Renal cortex interstitium (tissue), 11 donors: ENCODE results near the gene LCAT. TPM values are rescaled to one million over a fixed set of nuclear protein-coding genes. Genes with fewer than 3 reads are reported as not detected.
"Not testable (repeated sequence)": the region's sequence is repeated elsewhere in the genome, so short reads cannot be mapped to it uniquely, and the experiment has no call there.

Source experiments
- DNase-seq, 11 donors: peaks; one replicate each; pipeline ENCODE4 v3.0.0-alpha.2; 2013; ENCODE audit warnings: low read depth in 9 of 11, low spot score in 4 of 11; ENCODE audit errors: extremely low read depth in 1 of 11
- polyA plus RNA-seq, 3 donors: library from polyadenylated mRNA; unstranded; fragments of 120-200 nt; gene quantifications; one replicate each; pipeline ENCODE4 v1.2.1, GENCODE V29; 2013; ENCODE audit not compliant: insufficient read length in 3 of 3

Gene LCAT
- polyA plus RNA-seq, 3 donors: 16.1 to 29.5 (median 21.2) TPM

DNA sequence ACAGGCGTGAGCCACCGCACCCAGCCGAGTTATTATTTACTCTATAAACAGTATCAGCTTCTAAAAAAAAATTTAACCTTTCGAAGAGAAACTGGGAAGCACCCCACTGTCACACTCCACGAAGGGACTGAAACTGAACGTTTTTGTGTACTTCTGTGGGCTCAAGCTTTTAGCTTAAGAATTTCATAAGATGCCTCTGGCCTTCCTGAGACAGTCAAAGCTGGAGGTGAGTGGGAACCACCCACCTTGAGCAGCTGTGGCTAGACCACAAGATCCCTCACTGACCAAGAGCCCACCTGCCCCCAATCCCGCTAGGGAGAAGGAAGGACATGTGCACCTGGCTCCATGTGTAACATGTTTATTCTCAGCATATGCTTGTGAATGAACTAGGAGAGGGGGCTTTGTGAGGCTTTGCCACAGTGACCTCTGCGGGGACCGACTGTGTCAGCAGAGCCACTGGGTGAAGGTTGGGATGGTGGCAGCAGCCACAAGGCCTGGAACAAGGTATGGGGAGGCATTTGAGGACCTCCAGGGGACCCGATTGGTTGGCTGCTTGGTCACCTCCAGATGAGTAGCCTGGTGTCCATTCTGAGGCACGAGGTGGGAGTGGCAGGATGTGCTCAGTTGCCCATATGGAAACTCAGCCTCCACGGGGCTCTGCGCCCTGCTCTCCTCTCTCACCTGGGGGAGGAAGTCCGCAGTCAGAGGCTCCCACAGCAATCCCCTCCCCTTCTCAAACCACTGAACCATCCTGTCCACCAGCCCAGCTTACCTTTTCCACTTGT is 31.6 kb upstream of the LCAT start:
- no peak for DNase-seq

DNA sequence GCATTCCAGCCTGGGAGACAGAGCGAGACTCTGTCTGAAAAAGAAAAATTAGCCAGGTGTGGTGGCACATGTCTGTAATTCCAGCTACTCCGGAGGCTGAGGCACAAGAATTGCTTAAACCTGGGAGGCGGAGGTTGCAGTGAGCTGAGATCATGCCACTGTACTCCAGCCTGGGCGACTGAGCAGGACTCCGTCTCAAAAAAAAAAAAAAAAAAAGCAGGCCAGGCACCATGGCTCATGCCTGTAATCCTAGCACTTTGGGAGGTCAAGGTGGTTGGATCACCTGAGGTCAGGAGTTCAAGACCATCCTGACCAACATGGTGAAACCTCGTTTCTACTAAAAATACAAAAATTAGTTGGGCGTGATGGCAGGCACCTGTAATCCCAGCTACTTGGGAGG is 28.4 kb upstream of the LCAT start:
- DNase-seq: not testable (repeated sequence)

DNA sequence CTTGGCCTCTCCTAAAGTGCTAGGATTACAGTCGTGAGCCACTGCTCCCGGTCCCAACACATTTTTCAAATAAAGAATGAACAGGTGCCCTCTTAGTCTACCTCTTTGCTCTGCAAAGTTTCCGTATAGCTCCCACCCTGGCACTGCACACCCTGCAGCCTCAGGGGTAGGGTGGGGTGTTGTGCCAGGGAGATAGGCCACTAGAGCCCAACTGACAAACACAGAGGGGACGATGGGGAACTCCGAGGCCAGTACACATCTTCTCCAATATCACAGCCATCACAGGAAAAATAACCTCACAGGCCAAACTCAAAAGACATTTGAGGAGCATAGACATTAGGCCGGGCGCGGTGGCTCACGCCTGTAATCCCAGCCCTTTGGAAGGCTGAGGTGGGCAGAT is 27.2 kb upstream of the LCAT start:
- DNase-seq: no peak

DNA sequence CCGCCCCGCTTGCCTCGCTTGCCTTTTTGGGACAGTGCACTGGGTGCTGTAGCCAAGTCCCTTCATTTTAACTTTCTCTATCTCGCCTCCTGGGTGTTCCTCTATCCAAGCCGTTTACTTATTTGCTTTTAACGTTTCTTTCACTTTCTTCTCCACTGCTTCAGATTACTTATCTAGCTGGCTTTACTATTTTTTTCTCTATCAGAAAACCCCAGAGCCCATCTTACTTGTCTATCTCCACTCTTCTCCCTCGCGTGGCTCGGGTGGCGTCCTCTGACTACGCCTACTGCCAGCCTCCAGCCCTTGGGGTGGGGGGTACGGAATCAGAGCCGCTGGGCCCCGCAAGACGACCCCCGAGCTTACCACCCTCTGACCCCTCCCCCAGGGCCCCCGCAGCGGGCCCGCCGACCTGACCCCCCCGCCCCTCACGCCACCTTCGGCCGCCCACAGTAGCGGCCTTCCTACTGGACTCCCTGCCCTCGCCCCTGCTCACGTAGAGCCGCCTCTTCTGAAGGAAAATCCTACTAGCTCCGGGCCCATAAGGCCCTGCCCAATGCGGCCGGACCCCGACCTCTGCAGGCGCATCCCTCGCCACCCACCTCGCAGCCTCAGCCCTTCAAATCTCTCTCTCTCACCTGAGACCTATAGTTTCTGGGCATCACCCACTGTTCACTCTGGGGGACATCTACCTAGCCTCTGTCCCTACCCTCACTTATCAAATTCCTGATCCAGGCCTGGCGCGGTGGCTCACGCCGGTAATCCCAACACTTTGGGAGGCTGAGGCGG is 25.5 kb upstream of the LCAT start:
- no peak for DNase-seq

DNA sequence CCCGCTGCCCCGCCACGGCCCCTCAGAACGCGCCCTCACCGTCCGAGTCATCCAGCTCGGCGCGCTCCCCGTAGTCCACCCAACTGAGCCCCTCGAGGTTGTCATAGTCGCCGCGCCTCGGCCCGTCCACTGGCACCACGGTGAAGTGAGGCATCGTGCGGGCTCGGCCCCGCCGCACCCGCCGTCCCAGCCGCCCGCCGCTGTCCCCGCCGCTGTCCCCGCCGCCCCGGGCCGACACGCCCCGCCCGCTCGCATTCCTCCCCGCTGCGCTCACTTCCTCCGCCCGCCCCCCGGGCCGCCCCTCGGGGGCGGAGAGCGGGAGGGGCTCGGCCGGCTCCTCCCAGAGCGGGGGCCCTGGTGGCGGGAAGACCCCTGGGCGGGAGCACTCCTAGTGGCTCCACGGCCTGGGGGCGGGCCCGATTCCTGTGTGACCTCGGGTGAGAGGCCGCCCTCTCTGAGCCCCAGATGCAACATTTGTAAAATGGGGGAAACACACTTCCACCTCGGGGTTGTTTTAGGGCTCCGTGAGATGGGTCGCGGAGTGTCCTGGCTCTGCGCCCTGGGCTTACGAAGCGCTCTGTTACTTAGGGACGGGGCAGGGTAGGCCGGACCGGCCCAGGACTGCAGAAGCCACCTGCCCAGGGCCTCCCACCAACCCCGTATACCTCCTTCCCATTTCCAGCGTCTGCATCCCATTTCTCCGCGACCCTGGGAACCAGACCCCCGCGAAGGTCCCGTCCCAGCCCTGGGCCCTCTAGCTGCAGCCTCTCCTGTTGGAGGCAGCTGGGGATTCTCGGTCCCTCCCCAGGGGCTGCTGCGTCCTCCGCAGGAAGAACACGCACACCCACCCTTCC is 24.7 kb upstream of the LCAT start, which contains the start of gene SLC12A4:
SLC12A4 (minus strand) TSS at position 238 of the 854 bp plus-strand sequence; CDS start at position 154, 84 bp downstream.
- peak; percentile 51 to 90 (median 85) for DNase-seq

DNA sequence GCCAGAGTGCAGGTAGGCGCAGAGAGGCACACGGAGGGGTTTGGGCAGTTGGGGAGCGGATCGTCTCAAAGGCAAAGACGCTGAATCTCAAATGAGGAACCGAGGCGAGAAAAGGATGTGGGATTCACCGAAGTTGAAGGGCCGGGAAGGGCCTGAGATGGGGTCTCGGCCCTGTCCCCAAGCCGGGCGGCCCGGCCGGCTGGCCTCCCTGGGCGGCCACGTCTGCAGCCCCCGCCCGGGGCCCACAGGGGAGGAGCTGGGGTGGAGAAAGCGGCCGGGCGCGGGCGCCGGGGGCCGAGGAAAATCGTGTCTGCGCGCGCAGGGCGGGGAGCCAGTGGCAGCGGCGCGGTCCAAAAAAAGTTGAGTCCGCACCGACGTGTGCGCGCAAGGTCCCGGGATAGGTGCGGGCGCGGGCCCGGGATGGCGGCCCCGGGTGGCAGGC is 24.1 kb upstream of the LCAT start:
- peak in 5 of 11 donors; percentile 3 to 39 (median 22) for DNase-seq

DNA sequence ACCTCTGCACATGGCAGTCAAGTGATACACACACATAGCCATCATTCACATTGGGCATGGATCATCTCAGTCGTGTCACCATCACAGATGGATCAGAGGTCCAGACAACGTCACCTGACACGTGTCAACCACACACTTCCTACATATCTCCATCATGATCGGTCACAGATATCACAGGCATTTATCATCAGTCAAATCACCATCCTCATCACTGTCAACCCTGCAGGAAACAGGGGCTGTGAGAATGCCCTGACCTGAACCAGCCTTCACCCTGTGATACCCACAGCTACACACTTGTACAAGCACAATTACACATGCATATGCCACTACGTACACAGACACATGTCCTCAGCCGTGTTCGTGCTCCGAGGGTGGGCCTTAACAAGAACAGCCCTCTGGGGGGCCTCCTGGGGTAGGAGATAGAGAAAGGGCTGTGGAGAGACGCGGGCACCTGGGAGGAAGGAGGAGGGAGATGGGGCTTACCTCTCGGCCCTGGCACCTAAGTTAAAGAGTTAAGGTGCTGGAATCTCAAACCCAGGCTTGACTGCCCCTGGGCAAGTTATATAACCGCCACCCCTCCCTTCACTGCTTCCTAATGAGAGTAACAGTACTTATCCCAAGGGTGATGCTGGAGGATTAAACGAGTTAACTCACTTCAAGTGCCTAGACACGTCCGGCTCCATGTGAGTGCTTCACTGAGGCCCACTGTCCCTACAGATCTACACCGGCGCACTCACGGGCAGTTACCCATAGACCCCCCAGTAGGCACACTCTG is 23.4 kb upstream of the LCAT start:
- peak in 2 of 11 donors; percentile 7 to 9 for DNase-seq

DNA sequence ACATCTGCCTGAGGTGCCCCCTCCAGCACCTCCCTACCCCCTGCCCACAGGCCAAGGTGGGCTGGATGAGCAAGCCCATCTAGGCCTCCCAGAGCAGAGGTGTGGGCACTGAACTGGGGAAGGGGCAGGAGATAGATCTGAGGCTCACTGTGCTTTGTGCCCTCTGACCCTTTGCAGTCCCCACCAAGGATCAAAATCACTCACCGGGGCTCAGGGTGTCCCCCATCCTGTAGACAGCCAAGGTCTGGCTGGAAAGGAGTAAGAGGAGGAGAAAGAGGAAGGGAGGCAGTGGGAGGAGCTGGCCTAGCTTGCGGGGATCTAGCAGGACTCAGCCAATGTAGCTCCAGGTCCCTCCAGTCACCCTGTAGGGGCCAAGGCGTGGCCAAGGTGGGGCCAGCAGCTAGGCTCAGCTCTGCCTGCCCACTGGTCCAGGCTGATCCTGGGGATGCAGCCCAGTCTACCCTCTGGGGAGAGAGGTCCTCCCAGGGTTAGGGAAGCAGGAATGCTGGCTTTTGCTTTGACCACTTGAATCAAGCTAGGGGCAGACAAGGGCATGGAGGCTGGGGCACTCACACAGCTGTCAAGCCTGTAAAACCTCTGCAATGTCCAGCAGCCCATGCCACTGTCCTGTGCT is 22.7 kb upstream of the LCAT start:
- DNase-seq: no peak

DNA sequence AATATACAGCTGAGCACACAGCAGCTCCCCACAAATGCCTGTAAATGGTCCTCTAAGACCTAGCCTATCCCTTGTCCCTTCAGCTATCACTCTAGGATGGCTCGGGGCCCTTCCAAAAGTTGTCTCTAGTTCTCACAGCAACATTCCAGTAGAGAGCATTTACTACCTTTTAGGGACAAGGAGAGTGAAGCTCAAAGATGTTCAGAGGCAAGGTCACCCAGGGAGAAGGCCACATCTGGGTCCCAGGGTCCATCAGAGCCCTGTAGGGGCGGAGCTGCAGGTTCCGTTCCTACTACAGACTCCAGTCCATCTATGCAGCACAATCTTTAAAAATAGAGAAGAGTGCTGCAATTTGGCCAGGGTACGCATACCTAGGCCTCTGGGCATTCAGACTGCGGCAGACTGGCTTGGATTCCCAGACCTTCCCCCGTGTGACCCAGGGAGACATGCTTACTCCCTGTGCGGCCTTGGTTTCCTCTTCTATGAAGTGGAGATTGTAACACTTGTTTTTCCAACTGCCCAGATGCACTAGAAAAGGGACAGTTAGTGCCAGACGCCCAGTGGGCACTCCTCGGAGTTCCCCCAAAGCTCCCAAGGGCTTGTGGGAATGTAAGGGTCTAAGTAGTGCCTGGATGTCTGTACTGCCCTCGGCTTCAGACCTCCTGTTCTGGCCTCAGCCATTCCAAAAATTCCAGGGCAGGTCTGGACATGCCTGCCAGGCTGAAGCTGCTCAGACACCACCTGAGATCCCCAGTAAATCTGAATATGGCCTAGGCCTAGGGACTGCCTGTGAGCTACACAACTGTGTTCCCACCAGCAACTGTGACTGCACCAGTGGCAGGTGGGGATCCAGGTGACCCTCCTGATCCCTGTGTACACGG is 22.0 kb upstream of the LCAT start:
- DNase-seq: no peak

DNA sequence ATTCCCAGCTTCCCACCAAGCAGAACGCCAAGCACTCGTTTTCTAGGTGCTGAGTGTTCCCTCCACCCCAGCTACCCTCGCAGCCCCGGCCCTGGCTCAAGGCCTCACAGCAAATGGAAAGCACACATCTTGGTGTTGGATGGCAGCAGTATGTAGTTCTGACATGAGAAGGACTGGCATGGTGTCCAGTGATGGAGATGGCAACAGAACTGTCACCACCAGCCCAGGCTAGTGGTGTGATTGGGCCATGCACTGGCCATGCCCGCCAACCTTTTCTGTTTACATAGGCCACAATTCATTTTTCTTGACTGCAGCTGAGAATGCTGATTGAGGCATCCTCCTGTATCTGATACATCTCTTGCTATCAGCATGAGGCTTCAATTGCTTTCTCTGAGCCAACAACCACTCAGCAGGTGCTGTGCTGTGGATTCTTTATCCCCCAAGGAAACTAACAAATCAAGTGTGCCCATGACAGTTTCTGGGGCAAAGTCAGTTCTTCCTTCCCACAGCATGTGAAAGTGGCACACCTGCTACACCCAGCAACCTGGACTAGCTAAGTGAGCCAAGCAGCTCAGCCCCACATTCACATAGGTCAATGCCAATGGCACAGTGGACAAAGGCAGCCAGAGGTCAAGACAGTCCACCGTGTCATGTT is 20.7 kb upstream of the LCAT start:
- DNase-seq: no peak

DNA sequence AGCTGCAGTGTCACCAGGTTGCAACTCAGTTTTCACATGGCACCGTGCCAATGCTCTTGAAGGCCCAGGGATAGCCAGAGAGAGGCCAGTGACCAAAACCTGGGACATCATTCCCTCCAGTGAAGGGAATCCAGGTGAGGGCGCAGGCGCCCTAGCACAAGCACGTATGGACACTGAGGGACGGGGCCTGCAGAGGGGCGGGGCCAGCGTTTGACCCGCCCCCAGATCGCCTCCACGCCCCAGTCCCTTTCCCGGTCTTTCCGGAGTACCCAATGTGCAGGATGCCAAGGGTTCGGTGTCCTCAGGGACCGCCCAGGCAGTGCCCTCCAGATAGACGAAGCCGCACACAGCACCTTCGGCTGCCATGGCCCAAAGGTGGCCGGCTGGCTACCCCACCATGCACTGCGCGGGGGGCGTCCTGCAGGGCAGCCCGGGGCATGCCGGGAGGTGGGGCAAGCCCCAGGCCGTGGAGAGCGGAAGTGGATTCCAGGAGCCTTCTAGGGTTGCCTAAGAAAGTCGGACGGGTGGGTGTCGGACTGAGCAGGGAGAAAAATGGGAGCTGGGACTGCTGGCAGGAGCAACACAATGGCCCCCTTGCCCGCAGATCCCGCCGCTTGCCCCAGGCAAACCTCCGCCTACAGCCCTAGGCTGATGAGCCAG is 19.9 kb upstream of the LCAT start:
- DNase-seq: peak in 1 of 11 donors; percentile 6

DNA sequence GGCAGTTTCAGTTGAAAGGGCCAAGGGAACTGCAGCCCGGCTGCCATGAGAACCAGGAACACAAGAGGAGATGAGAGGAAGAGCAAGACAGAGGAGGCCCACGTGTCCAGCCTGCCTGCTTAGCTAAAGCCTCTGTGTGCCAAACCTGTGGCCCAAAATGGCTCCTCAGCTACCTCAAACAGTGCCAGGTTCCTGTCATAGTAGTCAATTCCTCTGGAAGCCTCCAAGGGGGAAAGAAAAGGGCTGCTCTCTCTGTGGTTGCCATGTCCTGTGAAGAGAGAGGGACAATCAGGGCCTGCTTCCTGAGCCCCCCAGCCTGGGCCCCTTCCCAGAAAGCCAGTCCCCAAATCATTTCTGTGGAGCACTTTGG is 19.4 kb upstream of the LCAT start:
- DNase-seq: no peak

DNA sequence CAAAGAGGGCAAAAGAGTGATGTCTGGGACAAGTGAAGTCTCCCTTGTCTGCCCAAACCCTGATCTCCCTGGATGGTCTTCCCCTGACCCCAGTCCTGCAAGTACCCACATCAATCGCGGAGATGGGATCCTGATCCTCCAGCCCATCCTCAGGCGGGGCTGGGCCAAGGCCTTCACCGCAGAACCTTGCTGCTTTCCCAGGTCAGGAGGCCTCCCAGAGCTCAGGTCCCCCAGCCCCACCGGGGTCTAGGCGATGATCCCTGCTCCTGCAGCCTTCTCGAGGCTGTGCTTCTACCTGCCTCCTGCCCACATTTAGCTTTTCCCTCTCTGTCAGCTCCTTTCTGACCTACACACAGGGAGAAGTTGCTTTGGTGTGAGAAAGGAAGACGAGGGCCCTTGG is 18.2 kb upstream of the LCAT start:
- DNase-seq: no peak

DNA sequence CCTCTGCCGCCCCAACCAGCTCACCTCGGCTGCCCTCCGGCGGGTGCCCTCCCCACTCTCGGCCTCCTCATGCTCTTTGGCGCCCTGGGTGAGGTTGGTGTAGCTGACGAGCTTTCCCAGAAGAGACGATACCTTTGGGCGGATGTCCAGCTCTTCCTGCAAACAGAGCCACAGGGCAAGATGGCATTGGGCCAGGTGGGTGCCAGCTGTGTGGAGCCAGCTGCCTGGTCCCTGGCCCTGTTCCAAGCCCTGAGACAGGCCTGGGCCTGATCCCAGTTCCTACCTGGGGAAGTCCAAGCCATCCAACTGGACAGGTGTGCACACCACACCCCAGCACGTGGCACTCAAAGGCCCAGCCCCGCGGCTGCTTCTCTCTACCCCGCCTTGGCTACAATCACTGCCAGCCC is 17.6 kb upstream of the LCAT start:
- DNase-seq: no peak

DNA sequence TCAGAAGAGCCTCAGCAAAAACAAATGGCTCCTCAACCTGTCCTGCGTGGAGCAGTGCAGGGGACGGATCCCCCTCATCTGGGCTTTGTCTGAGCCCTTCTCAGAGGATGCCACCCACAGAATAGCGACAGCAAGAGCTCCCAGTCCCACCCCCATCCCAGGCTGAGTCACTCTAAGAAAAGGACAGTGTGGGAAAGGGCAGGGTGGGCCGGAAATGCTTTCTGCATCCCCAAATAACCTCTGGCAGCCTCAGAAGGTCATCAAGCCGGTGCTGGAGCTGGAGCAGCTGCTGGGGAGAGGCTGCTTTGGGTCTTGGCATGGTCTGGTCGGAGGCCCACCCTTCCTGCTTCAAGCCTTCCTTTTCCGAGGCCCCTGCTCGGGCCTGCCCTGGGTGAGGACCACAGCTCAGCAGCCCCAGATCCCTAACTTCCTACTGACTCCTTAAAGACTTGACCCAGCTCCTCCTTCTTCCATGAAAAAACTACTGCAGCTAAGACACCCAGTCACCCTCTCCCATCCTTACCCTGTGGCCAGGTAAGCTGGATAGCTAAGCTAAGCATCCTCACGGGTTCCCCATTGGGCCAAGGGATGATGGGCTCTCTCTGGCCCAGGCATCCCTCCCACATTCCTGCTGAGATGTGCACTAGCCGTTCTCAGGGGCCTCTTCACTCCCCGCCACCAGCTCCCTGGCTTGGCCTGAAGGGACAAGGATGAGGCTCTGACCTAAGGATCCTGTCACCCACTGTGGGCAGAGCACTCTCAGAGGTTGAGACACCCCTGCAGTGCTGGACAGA is 15.8 kb upstream of the LCAT start:
- no peak for DNase-seq

DNA sequence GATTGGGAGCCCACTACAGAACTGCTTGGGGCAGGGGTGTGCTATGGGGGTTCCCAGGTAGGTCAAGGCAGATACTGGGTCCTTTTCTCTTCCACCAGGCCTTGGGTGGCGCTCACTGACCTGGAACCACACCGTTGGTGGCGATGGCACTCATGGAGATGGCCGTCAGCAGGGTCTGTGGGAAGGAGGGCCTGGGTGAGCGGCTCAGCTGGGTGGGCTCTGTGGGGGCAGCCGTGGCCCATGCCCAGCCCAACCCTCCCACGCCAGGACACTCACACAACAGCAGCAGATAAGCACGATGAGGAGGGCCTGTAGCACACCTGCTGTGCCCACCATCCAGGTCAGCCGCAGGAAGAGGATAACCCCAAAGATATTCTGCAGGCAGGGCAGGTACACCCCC is 13.7 kb upstream of the LCAT start:
- DNase-seq: no peak
